AG09319 (cell line): ENCODE measurements around the gene ARL2.

Experiments used
- DNase-seq: peaks from one replicate; pipeline ENCODE4 v3.0.0-alpha.2; 2010; ENCODE audit warnings: low read depth; ENCODE audit errors: extremely low read depth
- TF ChIP-seq, protein P1 (sequence below): IDR thresholded peaks from 2 replicates; pipeline ENCODE4 v1.5.1; 2011; ENCODE audit warnings: low read depth, mild to moderate bottlenecking, inconsistent platforms, low read length, moderate library complexity

Gene ARL2

DNA sequence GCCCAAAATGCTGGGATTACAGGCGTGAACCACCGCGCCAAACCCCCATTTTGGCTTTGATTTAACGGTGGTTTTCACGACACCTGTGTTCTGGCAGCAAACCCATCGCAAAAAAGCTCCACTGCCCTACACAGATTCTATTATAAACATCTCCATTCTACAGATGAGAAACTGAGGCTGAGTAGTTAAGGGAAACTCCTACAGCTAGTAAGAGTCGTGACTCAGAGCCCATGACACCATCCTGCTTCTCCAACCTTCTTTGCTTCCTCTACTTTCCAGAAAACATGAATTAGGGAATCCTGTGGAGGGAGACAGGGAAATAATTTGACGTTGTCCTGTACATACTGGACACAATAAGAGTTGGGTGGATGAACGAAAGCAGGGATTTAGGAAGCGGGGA lies 12.8 kb downstream of the ARL2 start:
- TF ChIP-seq, protein P1, sequence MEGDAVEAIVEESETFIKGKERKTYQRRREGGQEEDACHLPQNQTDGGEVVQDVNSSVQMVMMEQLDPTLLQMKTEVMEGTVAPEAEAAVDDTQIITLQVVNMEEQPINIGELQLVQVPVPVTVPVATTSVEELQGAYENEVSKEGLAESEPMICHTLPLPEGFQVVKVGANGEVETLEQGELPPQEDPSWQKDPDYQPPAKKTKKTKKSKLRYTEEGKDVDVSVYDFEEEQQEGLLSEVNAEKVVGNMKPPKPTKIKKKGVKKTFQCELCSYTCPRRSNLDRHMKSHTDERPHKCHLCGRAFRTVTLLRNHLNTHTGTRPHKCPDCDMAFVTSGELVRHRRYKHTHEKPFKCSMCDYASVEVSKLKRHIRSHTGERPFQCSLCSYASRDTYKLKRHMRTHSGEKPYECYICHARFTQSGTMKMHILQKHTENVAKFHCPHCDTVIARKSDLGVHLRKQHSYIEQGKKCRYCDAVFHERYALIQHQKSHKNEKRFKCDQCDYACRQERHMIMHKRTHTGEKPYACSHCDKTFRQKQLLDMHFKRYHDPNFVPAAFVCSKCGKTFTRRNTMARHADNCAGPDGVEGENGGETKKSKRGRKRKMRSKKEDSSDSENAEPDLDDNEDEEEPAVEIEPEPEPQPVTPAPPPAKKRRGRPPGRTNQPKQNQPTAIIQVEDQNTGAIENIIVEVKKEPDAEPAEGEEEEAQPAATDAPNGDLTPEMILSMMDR = no peak
- DNase-seq = no peak

DNA sequence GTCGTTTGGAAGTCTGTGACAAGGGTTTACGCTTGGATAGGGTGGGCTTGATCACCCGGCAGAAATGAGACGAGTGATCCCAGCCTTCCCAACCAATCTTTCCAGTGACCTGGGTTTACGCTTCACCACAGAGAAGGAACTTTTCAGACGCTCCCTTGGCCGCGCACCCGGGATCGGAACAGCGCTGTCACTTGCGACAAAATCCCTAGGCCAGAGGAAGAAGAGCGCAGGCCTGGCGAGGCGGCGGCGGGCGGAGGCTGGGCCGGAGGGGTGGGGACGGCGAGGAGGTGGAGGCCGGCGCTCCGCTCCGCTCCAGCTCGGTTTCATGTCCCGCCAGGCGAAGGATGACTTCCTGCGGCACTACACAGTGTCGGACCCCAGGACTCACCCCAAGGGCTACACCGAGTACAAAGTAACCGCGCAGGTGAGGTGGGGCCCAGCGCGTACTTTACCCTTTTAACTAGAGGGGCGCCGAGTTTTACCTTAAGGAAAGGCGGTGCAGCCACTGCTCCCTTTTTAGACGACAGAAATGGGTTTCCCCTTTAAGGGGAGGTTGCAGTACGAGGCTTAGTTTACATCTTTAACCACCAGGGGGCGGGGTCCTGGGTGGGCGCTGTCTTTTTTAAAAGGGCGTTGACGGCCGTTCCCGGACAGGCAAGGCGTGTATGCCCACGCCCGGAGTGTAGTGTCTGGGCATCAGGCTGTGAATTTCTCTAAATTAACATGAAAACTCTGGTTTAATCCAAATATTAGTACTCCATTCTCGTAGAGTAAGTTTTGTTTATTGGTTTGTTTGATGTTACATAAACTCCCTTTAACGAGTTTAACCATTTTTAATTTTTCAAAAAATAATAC lies 13.5 kb downstream of the ARL2 start, which contains the start of gene SNX15:
SNX15 (plus strand) TSS at position 227 of the 855 bp plus-strand sequence; CDS start at position 326, 99 bp downstream.
- TF ChIP-seq, protein P1 = peak; percentile 60
- DNase-seq = peak; percentile 91

DNA sequence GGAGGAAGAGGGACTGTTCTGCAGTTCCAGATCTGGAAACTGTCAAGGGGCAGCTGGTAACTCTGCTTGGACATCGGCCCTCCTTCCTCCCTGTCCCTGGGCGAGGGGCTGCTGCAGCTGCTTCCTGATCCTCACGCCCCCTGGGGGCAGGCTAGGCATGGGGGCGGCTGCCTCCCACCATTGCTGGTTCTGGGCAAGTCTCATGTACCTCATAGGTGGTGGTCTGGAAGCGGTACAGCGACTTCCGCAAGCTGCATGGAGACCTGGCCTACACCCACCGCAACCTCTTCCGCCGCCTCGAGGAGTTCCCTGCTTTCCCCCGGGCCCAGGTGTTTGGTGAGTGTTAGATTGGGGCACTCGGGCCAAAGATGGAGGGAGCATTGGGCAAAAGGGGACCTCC lies 18.3 kb downstream of the ARL2 start:
- TF ChIP-seq, protein P1 = no peak
- DNase-seq = no peak

DNA sequence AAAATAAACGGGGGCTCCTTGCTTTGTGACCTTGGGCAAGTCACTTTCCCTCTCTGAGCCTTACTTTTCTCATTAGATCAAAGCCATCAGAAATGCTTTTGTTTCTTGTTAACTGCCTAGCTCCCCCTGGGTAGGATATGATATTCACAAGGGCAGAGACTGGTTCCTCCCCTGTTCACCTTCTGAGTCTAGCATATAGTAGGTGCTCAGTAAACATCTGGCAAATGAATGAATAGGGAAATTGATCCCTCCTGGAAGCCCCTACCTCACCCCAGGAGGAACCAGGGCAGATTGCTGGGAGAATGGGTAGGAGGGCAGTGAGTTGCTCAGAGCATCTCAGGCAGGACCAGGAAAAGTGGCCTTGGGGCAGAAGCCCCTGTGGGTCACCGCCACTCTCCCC lies 20.5 kb downstream of the ARL2 start:
- DNase-seq = no peak
- TF ChIP-seq, protein P1 = no peak

DNA sequence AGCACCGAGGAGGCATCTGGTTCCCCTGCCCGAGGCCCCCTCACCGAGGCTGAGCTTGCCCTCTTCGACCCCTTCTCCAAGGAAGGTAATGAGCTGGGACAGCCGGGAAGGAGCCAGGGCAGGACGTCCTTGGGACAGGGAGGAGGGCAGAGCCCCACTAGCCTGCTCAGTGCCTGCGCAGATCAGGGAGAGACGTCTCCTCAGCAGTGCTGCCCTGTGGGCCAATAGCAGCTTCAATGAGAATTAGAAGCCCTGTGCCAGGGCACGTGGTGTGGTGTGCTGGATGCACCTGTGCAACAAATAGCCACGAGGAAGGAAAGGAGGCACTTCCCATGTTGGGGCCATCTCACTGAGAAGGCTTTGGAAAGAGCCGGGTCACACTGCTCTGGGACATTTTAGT lies 21.6 kb downstream of the ARL2 start:
- TF ChIP-seq, protein P1 = no peak
- DNase-seq = no peak

DNA sequence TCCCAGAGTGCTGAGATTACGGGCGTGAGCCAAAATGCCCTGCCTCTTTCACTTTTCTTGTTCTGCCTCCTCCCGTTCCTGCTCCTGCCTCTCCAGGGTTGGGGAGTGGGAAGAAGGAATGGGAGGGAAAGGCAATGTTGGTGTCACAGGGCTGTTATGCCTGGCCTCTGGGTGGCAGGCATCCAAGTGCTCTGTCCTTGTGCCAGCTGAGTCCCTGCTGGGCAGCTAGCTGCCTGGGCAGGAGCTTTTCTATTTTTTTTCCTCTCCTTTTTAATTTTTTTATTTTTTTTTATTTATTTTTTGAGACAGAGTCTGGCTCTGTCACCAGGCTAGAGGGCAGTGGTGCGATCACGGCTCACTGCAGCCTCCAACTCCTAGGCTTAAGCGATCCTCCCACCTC lies 23.0 kb downstream of the ARL2 start:
- TF ChIP-seq, protein P1 = no peak
- no peak for DNase-seq

DNA sequence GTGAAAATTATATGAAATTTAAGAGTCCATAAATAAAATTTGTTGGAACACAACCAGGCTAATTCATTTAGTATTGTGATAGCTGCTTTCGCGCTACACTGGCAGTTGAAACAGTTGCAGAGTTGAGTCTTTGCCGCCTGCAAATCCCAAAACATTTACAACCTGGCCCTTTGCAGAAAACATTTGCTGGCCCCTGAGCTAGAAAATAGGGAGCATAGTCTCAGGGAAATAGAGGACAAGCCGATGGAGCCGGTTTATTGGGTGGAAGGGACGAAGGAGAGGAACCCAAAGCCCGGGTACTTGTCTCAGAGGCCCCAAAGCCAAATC lies 26.5 kb downstream of the ARL2 start:
- no peak for DNase-seq
- TF ChIP-seq, protein P1 = no peak
